GM12865 (cell line): ENCODE measurements around the gene CCDC27.

Source experiments
- DNase-seq: peaks from one replicate; pipeline ENCODE4 v3.0.0; 2010; ENCODE audit warnings: low read depth
- H3K4me3 ChIP-seq: 2 replicates; pipeline ENCODE4 v1.5.1; 2011; ENCODE audit warnings: mild to moderate bottlenecking, low read depth, low read length, control low read depth
- TF ChIP-seq, protein P1 (sequence below): IDR thresholded peaks from 2 replicates; pipeline ENCODE4 v1.5.1; 2011; ENCODE audit warnings: low read length, control low read depth, low read depth, inconsistent platforms; ENCODE audit not compliant: insufficient read depth; ENCODE audit errors: missing control alignments

The CCDC27 gene

DNA sequence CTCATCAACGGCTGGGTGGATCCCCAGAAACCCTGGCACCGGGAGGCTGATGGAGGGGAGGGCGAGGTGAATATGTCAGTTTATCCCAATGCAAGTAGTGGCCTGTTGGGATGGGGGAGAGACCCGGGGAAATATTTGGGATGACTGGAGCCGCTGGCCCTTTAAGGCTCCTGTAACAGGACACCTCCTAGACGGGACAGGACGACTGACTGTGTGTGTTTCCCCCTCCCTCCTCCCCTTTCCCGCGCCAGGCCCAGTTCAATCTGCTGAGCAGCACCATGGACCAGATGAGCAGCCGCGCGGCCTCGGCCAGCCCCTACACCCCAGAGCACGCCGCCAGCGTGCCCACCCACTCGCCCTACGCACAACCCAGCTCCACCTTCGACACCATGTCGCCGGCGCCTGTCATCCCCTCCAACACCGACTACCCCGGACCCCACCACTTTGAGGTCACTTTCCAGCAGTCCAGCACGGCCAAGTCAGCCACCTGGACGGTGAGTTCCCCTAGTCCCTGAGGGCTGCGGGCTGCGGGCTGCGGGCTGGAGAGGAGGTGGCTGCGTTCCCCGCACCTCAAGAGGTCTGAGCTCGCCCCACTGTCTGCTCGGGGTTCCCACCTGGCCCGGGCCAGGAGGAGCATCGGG lies 44.8 kb upstream of the CCDC27 start:
- DNase-seq: no peak
- no peak overlapping the region for H3K4me3 ChIP-seq

DNA sequence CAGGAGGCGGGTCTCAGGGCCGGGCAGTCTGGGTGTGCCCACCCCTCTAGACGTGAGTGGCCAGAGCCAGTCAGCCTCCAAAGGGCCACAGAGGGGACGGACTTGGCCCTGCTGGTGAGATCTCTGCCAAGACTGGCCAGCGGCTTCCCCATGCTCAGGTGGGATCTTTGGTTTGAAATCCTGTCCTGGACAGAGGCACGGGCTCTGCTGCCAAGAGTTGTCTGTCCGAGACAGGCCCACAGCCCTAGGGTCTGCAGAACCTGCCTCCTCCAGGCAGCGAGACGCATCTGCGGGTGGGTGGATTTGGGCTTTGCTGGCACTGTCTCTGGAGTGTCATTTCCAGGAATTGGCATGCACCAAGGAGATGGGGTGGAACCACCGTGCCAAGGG lies 44.3 kb upstream of the CCDC27 start:
- TF ChIP-seq, protein P1, sequence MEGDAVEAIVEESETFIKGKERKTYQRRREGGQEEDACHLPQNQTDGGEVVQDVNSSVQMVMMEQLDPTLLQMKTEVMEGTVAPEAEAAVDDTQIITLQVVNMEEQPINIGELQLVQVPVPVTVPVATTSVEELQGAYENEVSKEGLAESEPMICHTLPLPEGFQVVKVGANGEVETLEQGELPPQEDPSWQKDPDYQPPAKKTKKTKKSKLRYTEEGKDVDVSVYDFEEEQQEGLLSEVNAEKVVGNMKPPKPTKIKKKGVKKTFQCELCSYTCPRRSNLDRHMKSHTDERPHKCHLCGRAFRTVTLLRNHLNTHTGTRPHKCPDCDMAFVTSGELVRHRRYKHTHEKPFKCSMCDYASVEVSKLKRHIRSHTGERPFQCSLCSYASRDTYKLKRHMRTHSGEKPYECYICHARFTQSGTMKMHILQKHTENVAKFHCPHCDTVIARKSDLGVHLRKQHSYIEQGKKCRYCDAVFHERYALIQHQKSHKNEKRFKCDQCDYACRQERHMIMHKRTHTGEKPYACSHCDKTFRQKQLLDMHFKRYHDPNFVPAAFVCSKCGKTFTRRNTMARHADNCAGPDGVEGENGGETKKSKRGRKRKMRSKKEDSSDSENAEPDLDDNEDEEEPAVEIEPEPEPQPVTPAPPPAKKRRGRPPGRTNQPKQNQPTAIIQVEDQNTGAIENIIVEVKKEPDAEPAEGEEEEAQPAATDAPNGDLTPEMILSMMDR: no peak
- no peak for DNase-seq
- H3K4me3 ChIP-seq: no peak overlapping the region

More for the DNA sequence above, 44.8 kb upstream of the CCDC27 start:
- TF ChIP-seq, protein P1: no peak

DNA sequence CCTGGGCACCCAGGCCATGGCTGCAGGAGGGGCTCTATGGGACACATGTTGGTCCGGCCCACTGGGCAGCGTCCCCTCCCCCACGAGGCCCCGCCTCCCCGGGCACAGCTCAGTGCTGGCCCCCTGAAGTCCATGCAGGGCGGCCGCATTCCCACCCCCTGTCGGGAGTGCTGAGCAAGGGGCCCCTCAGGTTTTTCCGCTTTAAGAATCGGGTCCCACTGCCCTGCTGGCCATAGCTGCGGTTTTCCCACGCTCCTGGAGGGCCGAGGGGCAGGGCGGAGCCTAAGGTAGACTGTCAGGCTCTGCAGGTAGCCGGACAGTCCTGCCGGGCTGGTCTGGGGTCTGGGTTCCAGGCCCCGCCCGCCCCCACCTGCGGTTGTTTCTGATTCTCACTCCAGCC lies 43.5 kb upstream of the CCDC27 start:
- DNase-seq: no peak
- TF ChIP-seq, protein P1: no peak
- H3K4me3 ChIP-seq: no peak overlapping the region

DNA sequence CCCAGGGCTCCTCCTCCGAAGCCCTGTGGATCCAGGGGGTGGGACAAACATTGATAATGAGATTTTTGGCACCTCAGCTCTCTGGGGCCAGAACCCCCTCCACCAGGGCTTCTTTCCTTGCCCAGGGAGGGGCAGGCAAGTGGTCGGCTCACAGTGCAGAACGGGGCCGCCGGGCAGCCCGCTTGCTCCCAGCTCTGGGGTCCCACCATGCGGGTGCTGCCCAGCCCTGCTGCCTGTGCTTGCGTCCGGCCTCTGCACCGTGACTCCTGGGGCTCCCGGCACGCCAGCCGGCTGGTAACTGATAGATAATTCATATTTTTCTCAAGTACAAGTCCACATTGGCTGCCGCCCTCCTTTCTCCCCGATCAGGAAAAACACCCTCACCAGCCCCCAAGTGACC lies 42.0 kb upstream of the CCDC27 start:
- DNase-seq: no peak
- H3K4me3 ChIP-seq: no peak overlapping the region
- TF ChIP-seq, protein P1: no peak

DNA sequence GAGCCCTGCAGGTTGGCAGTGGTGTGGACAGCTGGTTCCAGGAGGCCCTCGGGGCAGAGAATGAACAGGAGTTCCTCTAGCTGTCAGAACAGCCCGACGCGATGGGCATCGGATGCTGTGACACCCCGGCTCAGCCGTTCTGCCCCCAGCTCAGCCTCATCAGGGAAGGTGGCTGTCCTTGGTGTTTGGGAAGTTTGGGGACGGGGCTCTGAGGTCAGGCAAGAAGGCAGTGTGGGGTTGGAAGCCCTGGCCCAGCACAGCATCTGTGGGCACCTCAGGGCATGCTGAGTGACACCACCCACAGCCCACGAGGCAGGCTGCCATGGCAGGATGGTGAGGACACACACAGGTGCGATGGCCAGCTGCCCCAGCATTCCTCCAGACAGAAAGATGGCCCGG lies 40.9 kb upstream of the CCDC27 start:
- TF ChIP-seq, protein P1: no peak
- DNase-seq: no peak
- H3K4me3 ChIP-seq: no peak overlapping the region

DNA sequence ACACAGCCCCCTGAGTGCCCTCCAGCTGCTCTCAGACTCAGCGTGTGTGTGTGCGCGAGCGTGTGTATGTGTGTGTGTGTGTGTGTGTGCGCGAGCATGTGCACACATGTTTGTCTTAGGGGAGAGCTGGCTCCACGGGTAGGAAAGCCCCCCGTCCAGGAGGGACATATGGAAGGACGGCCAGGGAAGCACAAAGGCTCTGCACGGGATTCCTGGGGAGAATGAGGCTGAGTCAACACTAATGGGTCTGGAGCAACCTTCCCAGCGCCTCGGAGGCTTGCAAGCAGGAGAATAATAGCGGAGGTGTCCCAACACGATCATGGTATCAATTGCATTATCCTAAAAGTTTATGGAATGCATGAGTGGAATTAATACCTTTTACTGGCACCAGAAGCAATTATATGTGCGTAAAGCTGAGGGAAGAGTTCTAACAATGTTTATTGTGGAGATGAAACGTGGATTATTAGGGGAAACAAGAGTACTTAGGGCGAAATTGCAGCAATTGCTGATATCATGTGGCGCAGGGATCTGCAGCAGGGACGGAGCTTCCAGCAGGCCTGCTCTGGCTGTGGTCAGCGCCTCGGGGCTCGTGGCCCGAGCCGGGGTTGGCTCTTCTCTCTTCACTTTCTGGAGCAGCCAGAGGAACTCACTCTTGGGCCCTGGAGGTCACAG lies 40.3 kb upstream of the CCDC27 start:
- H3K4me3 ChIP-seq: no peak overlapping the region
- TF ChIP-seq, protein P1: no peak
- no peak for DNase-seq
